Epithelial cell of prostate (primary cell): ENCODE measurements around the gene CYTH4.
A peak's percentile ranks its signal among the peaks of the same experiment; 100 is the strongest.
"Not testable (repeated sequence)": the region's sequence is repeated elsewhere in the genome, so short reads cannot be mapped to it uniquely, and the experiment has no call there.

Experiments
- DNase-seq: peaks from one replicate; pipeline ENCODE4 v3.0.0-alpha.2; 2011; ENCODE audit warnings: low read depth, low spot score
- H3K27ac ChIP-seq: fragments of 450-650 bp; 2 replicates; pipeline ENCODE4 v1.5.1; 2017; ENCODE audit warnings: mild to moderate bottlenecking

Gene CYTH4

DNA sequence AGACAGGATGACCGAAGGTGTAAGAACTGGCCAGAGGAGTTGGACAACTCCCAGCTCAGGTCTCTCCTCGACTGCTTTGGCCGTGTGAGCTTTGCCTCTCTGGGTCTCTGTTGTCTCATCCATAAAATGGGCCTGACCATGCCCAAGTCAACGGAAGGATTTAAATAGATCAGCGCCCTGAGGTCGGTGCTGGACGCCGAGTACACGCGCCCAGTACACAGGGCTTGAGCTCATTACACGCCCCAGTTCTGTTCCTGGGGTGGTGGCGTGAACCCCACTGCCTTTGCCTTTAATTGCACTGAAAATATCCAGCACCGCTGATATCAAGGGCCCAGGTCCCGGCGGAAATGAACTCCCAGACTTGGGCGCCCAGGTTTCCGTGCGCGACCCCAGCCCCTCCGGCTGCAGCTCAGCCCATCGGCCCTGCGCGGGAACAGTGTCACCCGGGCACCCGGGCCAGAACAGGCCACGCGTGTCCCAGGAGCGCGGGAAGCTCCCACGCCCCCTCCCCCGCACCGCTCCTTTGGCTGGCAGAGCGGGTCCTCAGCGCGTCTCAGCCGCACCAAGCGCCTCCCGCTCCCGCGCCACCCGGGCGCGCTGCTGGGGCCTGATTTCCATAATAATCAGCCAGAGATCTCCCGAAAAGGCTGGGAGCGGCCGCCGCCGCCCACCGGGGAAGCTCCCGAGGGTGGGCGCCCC lies 42.2 kb downstream of the CYTH4 start:
- no peak for DNase-seq
- no peak overlapping the region for H3K27ac ChIP-seq

DNA sequence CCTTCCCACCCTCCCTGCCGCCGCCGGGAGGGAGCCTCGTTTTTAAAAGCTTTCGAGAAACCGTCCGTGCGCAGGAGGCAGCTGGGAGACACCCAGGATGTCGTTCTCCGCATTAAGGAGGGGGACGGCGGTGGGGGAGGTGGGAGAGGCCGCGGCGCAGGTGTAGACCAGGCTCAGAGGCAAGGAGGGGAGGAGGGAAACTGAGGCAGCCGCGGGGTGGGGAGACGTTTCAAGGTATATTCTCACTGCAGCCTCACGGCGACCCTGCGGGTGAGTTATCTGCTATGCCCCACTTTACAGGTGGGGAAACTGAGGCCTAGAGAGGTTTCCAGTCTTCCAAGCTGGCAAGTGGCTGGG lies 42.7 kb downstream of the CYTH4 start:
- DNase-seq, result no peak

DNA sequence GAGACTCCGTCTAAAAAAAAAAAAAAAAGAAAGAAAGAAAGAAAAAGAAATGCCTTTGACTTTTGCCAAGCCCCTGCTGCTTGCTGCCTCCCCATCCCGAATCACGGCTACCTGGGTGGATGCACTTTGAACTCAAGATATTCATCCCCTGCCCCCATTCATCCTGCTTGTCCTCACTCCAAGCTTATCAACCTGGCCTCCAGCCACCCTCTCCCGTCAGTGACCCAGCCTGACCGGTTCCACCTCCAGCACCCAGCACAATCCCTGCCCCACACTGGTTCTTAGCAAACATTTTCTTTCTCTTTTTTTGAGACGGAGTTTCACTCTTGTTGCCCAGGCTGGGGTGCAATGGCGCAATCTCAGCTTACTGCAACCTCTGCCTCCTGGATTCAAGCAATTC lies 44.4 kb downstream of the CYTH4 start:
- H3K27ac ChIP-seq, result peak overlapping the region; percentile 98
- no peak for DNase-seq

More for the DNA sequence above, 42.7 kb downstream of the CYTH4 start:
- H3K27ac ChIP-seq, result no peak overlapping the region

DNA sequence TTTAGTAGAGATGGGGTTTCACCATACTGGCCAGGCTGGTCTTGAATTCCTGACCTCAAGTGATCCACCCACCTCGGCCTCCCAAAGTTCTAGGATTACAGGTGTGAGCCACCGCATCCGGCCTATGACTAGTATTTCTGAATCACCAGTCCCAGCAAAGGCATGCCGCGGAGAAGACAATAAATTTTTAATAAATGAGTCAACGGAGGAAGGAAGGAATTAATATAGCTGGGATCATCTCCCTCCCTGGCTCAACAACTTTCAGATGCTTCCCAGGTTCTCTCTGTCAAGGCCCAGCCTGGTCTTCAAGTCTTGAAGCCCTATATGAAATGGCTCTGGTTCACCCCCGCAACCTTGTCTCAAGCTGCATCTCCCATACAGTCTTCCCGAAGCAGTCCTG lies 45.7 kb downstream of the CYTH4 start:
- H3K27ac ChIP-seq, result peak overlapping the region; percentile 98
- DNase-seq, result peak; percentile 80

DNA sequence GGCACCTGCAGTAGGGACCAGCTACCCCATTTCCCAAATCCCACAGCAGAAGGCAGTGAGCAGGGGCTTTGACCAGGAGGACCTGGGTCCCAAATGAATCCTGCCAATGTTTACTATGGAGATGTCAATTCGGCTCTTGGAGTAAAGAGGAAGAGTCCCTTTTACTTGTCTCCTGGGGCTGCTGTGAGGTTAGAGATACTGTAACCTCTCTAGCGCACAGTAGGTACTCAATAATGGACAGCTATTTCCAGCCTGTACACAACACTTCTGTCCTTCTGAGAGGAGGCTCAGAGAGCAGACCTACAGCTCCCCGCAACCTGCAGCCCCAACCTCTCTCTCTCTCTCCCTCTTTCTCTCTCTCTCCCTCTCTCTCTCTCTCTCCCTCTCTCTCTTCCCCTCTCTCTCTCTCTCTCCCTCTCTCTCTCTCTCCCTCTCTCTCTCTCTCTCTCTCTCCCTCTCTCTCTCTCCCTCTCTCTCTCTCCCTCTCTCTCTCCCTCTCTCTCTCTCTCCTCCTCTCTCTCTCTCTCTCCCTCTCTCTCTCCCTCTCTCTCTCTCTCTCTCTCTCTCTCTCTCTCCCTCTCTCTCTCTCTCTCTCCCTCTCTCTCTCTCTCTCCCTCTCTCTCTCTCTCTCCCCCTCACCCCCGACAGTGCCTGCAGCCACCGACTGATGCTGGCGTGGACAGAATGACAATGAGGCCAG lies 46.4 kb downstream of the CYTH4 start:
- DNase-seq, result not testable (repeated sequence)
- H3K27ac ChIP-seq, result peak overlapping the region; percentile 98

DNA sequence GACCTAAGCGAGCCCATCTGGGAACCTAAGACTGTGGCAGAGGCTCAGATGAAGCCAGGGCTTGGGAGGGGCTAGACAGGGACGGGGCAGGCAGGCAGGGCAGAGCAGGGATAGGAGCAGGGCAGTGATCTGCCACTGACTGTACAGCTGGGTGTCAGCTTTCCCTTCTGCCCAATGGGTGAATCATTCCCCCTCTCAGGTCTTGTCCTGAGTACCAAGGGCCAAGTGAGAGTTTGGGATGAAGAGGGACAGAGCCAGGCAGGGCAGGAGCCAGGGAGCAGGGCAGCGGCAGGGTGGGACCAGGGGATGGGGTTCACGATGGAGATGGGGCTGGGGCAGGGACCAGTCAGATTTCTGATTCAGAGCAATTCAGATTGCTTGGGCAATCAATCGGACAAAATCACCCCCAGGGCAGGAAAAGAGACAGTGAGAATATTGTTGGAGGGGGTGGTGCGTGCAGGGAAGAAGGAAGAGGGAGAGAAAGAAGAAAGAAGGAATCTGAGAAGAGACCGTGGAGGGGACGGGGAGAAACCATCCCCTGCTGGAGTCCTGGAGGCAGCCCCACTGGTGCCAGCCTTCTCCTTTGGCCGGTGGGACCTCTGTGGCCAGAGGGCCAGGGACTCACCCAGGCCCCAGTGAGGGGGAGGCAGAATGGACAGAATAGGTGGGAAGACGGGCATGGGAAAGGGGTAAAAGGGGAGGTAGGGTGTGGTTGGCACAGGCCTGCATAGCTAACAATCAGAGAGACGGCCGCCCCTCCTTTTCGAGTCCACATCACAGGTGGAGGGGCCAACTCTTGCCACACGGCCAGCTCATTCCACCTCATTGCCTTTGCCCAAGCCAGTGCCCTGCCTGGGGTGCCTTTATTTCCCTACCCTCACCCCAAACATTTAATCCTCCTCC lies 47.2 kb downstream of the CYTH4 start:
- H3K27ac ChIP-seq, result peak overlapping the region; percentile 98
- peak; percentile 79 for DNase-seq

DNA sequence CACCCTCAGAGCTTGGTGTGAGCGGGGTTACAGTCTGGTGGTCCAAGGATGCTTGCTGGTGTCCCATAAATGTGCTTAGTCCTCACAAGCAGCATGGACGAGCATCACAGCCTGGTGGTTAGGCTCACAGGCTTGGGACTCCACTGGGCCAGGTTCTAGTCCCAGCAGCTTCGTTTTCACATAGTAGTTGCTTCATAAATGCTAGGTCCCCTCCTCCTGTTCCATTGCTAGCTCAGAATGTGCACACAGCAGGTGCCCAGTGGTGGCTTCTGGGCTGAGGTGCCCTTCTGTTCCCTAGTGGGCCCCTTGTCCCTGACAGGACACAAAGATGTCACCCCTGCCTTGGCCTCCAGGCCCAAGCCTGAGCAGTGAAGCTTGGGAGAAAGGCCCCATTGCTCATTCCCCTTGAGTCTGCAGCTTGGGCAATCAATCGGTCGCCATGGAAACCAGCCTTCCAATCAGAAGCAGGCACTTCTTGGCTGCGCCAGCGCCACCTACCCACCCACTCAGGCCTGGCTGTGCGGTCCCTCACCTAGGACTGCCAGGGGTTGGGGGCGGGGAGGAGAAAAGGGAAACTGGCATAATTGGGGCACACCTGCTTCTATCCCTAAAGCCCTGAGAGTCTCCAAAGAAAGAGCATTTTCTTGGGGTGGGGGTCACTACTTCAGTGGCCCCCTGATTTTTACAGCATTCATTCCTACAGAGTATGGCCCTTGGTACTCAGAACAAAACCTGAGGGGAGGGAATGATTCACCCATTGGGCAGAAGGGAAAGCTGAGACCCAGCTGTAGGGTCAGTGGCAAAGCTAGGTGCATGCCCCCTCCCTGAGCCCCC lies 48.1 kb downstream of the CYTH4 start:
- peak; percentile 73 for DNase-seq
- H3K27ac ChIP-seq, result peak overlapping the region; percentile 98

DNA sequence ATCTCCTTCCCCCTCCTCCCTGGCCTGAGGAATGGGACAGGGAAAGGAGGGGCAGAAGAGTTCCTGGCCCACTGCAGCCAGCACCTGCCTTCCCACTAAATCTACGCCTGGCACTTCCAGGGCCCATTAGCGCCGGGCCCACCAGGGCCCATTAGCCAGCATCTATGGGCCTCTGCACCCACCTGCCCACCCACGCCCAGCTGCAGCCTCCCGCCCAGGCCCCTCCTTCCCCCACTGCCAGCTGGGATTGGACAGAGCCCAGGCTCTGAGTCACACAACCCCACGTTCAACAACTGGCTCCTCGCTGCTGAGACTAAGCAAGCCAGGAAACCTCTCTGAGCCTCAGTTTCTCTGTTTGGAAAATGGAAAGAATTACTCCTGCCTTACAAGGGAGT lies 48.7 kb downstream of the CYTH4 start:
- no peak overlapping the region for H3K27ac ChIP-seq
- no peak for DNase-seq

DNA sequence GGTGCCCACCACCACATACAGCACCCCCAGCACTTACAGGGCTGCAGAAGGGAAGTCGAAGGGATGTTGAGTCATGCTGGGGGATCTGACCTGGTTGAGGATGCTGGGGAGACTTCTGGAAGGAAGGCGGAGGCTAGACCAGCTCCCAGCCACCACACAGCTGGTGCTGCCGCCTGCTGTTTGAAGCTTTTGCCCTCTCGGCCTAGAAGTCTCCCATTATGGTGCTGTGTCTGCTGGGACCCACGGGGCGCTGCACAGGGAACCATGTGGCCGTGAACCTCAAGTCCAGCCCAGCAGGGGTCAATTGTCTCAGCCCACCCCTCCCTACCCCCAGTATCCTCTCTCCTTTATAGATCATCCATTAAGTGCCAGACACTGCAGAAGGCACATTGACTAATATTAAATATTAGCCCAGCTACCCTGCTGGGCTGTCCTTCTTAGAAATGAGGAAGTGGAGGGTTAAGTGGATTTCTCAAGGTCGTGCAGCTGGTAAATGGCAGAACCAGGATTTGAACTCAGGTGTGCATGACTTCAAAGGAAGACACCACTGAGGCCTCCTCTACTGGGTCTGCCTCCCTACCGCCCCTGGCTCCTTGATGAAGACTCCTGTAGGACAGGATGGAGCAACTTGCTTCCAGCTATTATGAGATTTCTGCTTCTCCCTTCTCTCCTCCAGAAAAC lies 49.7 kb downstream of the CYTH4 start:
- no peak for DNase-seq
- H3K27ac ChIP-seq, result no peak overlapping the region

DNA sequence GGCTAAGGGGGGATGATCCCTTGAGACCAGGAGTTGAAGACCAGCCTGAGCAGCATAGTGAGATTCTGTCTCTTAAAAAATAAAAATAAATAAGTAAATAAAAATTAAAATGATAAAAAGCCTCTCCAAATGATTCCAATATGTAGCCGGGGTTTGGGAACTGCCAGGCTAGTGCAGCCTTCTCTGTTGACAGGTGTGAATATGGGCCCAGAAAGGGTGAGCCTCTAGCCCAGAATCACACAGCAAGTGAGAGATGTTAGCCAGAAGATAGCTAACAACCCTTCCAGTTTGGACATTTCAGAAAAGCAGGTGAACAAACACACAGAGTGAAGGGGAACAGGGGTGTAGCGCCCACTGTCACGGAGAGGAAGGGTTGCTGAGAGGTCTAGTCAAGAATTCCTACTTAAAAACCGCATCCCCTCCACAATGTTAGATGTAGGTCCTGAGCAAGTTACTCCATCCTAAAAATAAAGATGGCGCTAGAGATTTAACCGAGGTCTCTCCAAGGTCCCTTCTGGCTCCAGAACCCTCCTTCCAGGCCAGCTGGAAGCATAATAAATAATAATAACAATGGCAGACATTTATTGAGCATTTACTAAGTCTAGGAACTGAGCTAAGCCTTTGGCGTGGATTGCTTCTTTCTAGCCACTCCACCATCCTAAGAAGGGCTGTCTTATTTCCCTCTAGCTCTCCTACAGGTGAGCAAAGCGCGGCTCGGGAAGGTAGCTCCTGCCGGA lies 51.6 kb downstream of the CYTH4 start:
- DNase-seq, result no peak
- no peak overlapping the region for H3K27ac ChIP-seq

DNA sequence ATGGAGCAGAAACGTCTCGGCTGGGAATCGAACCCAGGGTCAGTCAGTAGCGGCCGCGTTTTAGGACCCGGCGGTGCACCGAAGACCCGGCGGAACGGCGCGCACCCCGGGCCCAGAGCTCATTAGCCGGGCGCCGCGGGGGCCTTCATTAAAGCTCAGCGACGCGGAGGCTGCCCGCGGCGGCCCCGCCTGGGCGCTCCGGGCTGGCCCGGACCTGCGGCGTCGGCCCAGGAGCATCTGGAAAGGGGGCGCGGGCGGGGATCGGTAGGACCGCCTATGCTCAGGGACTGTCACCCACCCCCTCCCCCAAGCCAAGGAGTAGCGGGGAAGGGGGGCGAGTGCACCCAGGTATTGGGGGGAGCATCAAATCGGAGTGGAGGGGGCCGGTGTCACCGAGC lies 52.2 kb downstream of the CYTH4 start:
- no peak for DNase-seq
- H3K27ac ChIP-seq, result no peak overlapping the region

DNA sequence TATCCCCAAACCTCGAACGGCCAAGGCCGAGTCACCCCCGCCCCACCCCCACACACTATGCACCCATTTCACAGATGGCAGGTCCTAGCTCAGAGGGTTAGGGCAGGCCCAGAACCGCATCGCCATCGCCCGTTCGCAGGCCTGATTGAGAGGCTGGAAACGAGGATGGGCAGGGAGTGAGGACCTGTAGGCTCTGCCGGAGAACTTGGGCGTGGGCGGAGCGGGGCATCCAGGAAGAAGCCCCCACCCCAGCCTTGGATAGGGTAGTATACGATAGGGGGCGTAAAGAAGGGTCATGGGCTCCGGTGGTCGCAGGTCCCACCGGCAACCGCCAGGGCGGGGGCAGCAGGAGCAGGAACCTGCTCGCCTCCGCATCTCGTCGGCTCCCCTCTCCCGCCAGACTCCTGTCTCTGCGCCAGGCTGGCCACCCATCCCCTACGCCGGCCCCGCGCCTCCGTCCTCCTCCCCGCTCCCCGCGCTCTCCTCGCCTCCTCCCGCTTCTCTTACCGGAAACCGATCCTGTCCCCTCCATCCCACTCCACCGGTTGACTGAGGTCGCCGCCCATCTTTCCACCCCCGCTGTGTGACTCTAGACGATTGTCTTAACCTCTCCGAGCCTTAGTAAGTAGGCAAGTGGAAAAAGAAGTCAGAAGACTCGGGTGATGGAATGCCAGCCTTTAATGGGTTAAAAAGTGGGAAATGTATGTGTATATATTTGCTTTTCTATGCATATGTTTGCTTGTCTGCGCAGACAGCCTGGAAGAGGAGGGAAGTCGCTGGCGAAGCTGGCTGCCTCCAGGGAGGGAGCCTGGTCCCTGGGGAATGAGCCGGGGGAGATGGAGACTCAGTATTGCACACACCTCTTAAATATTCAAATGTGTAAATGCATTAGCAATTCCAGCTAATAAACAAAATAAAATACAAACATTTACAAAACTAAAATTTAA lies 52.8 kb downstream of the CYTH4 start:
- no peak for DNase-seq
- H3K27ac ChIP-seq, result no peak overlapping the region

DNA sequence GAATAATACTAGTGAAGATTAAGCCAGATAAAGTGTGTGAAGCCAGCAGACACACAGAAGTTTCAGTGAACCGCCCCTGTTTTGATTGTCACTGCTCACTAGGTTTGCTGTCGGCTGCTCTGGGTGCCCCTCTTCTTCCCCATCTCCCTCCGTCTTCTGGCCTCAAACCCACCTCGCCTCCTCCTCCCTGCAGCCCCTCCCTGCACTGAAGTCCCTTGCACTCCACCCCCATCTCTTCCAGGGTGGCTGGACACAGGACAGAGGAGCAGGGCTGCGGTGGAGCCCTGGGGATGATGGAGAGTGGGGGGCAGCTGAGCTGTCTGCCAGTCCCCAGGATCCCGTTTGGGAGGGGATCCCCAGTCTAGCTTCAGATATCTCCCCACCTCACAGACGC lies 53.5 kb downstream of the CYTH4 start:
- no peak overlapping the region for H3K27ac ChIP-seq
- DNase-seq, result no peak

DNA sequence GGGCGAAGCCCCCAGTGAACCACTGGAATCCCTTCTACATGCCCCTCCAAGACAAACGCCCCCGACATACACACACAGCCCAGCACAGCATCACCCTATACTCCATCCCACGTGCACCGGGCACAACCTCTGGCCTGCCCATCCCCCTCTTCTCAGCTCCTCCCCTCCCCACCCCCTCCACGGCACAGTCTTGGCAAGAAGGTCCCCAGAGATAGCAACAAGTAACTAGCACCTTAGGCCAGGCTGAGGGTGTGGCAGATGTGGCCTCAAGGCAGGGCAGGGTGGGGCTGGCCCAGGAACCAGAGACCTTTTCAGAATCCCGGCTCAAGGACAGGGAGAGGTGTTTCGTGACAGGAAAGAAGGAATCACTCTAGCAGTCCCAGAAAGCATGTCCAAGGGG lies 54.3 kb downstream of the CYTH4 start:
- no peak overlapping the region for H3K27ac ChIP-seq
- no peak for DNase-seq

DNA sequence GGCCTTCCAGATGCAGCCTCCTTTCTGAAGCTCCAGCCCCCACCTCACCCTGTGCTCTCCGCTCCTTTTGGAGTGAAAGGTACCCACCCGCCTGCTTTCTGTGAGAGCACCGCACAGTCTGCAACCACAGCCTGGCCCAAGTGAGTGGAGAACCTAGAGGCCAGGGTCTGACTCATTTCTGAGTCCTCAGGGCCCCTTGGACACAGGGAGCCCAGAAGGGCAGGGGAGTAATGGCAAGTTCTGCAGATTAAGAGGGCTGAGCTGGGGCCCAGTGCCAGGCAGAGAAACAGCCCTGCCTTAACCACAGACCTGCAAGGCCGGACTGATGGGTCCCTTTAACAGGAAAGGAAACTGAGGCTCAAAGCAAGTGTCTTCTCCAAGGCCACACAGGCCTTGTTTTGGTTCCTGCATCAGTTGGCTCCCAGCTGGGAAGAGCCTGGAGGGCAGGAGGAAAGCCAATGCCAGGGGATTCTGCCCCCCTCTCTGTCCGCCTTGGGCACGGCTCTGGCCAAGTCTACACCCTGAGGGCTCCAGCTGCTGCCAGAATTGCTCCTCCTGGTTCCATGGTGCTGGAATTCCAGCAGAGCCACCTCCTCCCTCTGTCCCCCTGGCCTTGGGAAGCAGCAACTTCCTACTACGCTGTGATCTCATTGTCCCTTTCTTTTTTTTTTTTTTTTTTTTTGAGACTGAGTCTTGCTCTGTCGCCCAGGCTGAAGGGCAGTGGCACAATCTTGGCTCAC lies 55.1 kb downstream of the CYTH4 start:
- no peak for DNase-seq
- H3K27ac ChIP-seq, result no peak overlapping the region

DNA sequence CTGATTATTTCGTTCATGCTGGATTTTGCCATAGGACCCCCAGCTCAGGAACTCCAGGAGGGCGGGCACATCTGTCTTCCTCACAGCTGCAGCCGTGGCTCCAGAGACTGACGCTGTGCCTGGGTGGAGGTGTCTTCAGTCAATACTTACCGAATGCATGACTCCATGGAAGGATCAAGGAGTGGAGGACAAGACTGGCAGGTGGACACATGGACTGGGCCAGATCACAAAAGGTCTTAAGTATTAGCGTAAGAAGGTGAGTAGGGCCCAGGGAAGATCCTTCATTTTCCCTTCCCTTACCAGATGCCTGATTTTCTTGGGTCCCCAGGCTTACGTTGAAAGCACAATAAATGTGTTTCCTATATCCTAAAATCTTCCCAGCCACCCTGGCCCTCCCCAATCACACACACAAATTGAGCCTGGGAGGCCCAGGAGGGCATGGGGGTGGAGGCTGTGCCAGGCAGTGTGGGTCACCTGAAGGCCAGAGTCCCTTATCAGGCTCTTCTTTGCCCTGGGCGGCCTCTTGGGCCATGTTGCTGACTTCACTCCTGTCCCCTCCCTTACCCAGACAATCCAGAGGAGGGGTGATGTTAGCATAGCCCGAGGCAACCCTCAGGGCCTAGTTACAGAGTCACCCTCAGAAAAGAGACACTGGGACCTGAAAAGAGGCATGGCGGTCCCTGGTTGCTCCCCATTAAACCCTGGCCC lies 56.4 kb downstream of the CYTH4 start:
- no peak overlapping the region for H3K27ac ChIP-seq
- DNase-seq, result no peak
